Nucleus accumbens (tissue), 56 donors: ENCODE measurements around the gene VEGFC.

ENCODE experiments used
- DNase-seq, 56 donors: peaks; one replicate each; lab custom pipeline; 2025; lab: John Stamatoyannopoulos, UW

The VEGFC gene

DNA sequence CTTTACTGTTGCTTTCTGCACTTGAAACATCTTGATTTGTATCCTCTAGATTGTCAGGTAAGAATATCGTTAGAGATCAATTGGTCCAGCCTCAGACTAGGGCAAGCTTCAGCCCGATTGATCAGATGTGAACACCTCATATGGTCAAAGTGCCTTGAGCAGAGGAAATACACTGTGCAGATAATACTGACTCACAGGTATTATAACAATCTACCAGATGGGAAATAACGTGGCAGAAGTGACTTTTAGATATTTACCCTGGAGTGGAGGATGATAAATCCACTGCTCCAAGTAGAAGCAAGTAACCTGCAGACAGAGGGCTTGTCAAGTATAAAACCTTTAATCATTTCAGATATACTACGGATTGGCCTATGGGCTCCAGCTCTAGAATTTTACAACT, 17.9 kb downstream of the VEGFC start:
- DNase-seq: no peak

DNA sequence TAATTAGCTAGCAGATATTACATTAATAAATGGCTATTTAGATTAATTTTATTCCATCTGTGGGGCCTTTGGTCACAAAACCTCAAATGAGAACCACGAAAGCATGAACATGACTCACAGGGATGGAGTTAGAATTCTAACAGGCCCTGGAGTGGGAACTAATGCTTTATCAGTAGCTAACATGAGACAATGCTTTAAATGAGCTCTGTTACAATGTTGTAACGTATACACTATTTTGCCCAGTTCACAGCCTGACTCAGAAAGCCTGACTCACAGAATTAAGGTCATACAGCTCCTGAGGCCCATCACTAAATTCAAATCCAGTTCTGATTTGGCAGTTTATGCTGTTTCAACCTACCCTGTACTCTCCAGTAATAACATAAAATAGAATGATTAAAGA, 23.2 kb downstream of the VEGFC start:
- no peak for DNase-seq

DNA sequence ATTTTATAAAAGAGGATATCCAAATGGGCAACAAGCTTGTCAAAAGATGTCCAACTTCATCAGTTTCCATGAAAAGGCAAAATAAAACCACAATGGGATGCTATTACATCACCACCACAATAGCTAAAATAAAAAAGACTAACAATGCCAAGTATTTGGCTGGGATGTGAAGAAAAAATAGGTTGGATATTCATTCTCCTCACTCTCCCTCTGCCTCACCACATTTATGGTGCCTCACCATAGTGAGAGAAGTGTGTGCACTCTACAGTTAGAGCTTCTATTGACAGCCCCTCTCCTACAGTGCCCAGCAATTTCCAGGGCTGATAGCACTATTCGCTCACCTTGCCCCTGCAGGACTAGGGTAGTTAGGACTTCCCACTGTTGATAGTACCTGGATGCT, 25.5 kb downstream of the VEGFC start:
- no peak for DNase-seq

DNA sequence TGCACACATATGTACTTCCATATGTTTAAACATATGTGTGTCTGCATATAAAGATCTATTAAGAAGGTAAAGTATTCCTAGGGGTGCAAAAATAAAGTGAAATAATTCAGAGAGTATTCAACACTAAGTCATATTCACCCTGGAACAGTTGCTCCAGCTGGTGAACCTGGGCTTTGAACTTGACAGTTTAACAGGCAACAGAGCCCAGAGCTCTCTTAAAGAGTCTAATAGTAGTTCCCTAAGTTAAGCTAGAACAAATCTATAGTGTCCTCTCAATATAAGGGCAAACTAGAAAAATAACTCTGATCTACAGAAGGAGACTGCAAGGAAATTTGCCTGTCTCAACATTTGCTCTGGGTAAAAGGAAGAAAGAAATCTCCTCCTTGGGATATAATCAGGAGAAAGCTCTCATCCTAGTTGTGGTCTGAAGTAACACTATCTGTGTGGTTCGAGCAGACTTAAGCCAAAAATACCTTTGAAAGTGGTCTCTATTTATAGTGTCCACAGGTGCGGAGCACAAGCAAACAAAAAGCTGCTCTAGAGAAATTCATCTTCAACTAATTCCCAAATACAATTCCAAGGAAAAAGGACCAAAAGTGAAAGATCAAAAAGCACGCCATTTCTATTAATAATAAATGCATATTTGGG, 29.9 kb downstream of the VEGFC start:
- no peak for DNase-seq

DNA sequence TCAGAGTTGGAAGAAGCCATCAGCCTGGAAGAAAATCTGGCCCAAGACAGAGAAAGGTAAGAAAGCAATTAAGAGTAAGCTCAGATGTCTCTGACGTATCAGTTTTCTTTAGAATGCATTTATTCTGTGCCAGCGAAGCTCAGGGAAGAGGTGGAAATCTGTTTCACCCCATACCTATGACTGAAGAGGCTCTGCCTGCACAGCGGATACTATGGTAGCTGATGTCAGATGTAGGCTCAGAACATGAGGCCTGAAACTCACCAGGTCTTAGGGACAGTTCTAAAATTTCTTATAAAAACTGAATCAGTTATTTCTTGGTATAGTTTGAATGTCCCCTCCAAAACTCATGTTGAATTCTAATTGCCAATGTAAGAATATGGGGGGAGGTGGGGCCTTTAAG, 30.9 kb downstream of the VEGFC start:
- no peak for DNase-seq

DNA sequence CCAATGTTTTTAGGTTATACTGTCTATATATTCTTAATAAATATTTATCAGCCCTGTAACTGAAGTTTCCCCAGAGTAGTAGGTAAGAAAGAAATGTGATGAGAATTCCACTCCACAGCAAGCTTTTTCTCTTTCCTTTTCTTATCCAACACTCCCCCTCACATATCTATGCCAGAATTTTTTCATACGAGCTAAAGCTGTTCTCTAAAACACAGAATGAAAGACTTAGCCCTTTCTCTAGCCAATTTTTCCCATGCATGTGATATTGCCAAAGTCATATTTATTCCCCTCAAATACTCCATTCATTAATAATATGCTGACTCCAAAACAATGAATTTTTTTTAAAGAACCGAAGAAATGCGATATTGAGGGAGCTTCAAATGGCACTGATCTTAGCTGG, 32.3 kb downstream of the VEGFC start:
- DNase-seq: no peak

DNA sequence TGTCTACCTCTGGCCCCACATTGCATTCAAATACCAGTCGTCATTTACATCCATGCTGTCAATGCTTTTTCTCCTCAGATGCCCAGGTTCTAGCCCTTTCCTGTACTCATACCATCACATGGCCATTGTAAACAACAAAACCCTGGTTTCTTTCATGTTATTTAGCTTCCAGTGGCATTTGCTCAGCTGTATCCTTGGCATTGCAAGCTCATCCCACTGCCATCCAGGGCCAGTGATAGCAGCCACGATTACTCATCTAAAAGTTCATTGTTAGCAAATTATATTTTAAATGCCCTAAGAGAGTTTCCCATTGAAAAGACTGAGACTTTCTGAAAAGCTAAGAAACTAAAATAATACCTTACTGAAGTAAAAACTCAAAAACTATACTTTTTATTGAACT, 34.0 kb downstream of the VEGFC start:
- no peak for DNase-seq

DNA sequence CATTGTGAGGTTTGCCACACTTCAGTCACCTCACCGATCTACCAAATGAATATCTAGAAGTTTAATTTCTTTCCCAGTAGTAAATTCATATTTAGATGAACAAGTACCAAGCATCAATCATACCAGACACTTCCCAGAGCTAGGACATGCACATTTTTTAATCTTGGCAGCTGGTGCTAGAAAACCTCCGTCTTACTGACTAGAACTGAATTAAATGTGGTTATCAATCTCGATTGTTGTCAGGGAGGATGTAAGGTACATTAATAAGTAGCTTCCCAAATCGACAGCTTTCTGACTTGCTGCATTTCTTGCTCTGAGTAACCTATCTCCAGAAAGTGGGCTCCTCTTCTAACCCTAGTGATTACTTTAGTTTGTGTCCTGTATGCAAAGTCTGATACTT, 34.4 kb downstream of the VEGFC start:
- no peak for DNase-seq

DNA sequence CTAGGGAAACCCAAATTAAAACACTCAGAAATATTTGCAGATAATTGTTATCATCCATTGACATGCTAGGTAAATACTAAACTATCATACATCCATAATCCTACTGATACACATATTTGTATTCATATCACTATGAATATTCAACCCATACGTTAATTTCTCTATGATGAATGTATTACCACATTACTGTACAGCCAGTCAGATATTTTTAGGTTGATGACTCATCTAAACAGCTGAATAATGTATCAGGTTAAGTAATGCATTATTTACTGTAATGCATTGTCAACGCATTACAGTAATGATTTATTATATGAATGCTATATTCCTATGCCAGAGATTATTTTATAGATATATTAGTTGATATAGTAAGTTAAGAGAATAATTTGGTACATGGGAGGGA, 37.1 kb downstream of the VEGFC start:
- no peak for DNase-seq

DNA sequence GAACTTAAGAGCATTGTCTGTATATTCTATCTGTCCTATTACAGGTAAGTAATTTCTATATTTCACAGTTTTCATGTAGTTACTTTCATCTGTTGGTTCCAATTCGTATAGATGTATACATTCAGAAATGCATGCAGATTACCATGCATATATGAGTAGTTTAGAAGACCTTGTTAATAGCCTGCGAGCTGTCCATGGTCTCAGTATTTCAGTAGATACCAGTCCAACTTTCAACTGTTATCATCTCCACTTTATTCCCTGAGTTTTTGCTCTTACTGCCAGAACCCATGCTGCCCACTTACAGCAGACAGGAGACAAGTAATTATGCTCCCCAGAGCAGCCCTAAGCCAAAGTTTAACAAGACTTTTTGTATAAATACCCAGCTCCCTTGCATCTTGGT, 37.7 kb downstream of the VEGFC start:
- no peak for DNase-seq

DNA sequence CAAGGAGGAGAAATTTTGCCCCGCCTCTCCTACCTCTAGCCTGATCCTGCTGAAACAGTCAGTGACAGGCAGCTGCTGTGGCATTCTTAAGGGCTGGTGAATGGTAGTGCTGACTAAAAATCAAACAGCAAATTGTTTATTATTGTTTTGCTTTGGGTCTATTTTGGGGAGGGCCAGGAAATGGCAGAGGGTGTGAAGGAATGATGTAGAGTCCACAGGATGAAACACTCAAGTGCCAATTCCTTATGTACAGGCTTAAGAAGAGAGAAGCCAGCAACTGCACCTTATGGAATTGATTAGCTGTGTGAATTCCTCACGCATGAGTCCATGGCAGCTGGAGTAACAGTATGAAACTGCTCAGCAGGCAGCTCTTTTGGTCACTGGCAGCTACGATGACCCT, 39.7 kb downstream of the VEGFC start:
- DNase-seq: no peak

DNA sequence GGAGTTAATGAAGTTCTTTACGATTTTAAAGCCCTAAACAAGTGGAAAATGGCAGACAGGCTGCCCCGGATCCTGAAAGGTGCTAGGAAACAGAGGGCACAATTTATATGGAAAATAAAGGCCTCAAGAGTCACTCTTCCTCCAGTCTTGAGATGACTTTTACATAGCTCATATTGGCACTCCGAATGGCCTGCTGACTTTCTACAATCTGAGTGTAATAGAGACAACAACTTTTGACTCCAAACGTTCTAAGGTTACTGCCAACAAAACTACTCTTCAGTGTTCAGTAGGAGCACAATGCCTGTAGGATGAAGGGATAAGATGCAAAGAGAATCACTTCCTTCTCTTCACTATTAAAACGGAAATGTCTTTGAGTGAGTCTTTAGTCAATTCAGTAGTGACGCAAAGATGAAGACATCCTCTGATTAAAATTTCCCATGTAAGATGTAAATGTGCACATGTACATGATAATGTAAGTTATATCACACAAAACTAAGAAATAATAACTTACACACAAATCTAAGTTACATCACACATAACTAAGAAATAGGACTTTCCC, 40.5 kb downstream of the VEGFC start:
- DNase-seq: no peak

DNA sequence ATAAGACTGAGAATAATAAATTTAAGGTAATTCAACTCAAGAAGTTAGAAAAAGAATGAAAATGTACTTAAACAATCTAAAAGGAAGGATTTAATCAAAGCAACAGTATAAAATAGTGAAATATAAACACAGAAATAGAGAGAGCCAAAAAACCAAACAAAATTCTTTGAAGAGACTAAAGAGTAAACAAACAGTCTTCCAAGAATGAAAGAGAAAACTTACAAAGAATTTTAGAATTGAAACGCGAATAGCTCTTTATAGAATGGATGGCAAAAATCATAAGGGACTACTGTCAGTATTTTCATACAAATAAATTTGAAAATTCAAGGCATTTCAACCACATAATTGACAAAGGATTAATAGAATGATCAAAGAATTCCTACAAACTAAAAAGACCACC, 41.7 kb downstream of the VEGFC start:
- DNase-seq: no peak

DNA sequence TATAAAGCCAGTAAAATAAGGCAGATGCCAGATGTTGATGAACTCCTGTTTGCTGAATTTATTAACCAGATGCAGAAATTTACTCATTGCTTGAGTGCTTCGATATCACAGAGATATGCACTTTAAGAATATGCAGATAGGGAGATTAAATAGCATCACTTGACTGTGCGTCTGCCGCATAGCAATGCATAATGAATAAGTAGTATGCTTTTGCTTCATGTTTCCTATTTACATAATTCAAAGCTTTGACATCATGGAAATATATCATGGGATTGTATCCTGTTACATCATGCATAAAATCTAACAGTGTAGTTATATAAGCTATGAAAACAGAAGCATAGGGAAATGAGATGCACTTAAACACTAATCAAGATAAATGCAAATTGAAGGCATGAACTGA, 45.9 kb downstream of the VEGFC start:
- no peak for DNase-seq

DNA sequence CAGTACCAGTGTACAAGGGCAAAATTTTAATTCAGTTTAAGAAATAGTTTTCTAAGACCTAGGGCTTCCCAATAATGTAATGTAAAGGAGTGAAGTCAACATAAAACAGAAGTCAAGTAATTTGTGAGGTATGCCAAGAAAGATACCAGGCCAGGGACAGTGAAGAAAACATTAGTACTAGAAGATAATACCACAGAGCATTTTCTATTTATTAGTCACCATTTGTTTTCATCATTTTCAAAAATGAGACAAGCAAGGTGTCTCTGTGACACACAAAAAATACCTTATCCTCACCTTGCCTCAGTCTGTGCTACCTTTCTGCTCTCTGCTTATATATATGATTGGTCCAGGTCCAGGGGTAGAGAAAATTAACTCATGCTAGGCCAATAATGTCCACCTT, 46.8 kb downstream of the VEGFC start:
- DNase-seq: no peak

DNA sequence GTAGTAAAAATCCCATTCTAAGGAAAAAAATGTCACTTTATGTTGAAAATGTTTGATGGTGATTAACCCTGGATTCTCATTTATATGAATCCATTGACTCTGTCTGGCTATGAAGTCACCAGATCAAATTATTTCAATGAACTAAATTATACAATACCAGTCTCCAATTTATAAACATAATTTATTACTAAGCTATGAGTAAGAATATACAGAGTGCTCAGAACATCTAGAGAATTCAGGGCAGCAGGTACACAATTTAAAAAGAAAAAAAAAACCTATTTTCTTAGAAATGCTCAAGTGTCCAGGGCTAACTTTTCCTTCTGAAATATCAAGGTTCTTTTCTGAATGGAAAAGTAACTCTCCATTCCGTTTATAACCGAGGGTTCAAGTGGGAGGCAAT, 48.6 kb downstream of the VEGFC start:
- no peak for DNase-seq

DNA sequence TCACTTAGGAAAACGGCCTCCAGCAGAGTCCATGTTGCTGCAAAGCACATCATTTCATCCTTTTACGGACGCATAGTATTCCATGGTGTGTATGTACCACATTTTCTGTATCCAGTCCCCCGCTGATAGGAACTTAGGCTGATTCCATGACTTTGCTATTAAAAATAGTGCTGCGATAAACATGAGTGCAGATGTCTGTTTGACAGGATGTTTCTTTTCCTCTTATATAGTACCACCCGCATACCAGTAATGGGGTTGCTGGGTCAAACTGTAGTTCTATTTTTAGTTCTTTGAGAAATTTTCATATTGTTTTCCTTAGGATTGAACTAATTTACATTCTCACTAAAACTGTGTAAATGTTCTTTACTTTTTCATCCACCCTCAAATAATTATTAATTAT, 50.5 kb downstream of the VEGFC start:
- DNase-seq: no peak

DNA sequence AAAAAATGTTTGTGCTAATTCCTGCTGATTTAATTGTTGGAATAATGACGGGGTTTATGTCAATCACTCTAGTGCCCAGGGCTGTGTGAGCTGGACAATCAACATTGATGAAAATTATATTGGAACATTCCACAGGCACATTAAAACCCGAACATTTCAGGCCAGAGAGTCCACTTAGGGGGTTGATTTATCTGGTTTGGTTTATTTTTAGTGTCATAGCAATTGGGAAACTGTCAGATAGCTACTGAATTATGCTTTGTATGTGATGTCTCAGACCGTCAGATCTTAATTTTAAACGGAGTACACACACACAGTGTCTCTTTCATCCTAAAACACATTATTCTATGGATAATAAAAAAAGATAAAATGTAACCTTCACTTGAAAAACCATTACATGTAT, 51.5 kb downstream of the VEGFC start:
- no peak for DNase-seq

DNA sequence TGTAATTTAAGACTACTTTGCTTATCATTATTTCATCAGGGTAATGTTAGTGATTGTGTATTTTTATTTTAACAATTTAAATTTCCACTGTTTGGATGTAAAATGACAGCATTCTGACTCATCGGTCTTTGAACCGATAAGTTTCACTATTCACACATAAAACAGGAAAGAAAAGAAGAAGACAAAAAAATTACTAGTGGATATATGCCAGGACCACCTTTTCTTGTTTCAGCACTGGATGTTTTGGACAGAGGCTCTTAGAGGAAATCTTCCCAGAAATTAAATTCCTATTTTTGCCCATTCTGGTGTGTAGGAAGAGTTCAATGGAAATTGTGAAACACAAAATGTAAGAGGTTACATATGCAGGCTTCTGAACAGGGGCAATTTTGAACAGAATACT, 57.4 kb downstream of the VEGFC start:
- no peak for DNase-seq

DNA sequence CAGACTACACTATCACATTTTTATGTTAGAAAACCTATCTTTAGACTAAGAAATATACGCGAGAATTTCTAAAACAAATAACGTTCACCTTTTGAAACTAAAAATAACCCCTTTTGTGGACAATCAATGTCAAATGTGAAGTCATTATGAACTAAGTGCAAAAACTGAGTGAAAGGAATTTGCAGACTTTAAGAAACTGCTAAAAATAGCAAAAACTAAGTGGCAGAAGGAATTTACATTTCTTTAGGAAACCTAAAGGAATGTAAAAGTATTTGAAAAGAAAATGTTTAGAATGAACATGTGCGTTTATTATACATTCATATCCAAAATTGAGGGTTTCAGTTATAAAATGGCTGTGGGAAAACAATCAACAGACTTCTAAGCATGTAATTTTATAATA, 58.3 kb downstream of the VEGFC start:
- no peak for DNase-seq

DNA sequence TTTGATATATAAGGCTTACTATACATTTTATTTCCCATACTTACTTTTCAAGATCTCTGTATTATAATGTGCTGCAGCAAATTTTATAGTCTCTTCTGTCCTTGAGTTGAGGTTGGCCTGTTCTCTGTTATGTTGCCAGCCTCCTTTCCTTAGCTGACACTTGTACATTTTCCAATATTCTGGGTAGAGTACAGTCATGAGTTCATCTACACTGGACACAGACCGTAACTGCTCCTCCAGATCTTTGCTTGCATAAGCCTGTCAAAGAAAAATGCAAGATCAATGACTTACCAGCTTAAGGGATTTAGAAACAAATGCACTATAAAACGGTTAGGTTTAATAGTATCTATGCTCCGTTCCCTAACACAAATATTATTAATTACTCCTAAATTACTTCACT, 63.2 kb downstream of the VEGFC start:
- DNase-seq: no peak

DNA sequence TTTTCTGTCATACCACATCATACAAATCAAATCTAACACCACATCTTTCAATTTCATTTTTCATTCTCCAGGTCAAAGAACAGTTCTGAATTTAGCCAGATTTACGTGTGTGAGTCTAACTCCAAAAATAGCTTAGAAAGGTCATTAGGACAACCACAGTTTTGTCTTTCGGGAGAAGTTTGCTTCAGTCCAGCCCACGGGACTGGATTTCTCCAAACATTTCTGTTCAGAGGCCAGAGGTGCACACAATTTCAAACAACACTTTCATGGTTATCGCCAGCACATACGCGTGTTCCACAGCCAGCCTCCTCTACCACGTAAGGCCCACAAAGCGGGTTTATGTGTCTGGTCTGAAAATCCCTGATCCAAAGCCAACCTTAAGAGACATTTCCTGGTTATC, 65.9 kb downstream of the VEGFC start:
- no peak for DNase-seq

DNA sequence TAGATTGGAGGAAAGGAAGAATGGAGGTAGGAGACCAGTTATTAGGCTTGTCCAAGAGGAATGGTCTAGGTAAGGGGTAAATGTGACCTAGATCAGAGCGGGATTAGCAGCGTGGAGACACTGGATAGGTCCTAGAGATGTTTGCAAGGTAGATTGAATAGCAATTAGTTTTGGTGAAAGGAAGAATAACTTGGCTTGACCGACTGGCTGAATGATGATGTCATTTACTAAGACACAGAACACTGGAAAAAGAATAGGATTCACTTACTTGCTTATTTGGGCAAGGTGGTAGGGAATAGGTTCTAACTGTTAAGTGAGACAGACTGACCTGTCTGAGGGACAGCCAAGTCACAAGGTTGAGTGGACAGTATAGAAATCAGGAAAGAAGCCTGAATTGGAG, 71.3 kb downstream of the VEGFC start:
- no peak for DNase-seq
